Dedifferentiated amniotic fluid mesenchymal stem cell (primary cell): ENCODE measurements around the gene PPDPF.

Source experiments
- DNase-seq: peaks from one replicate; pipeline ENCODE4 v3.0.0-alpha.2; 2016; ENCODE audit errors: extremely low spot score

Gene PPDPF

GRCh38 chr20:63487781-63488241 lies 32.8 kb upstream of the PPDPF start:
- DNase-seq, result no peak

- no peak for DNase-seq
Observed at GRCh38 chr20:63488315-63489251, 32.0 kb upstream of the PPDPF start.

- no peak for DNase-seq
Observed at GRCh38 chr20:63490416-63490815, 30.1 kb upstream of the PPDPF start.

- no peak for DNase-seq
Observed at GRCh38 chr20:63491078-63491477, 29.5 kb upstream of the PPDPF start.

GRCh38 chr20:63491635-63492230 lies 28.8 kb upstream of the PPDPF start:
- DNase-seq, result no peak

- no peak for DNase-seq
Observed at GRCh38 chr20:63492518-63492917, 28.0 kb upstream of the PPDPF start.

- no peak for DNase-seq
Observed at GRCh38 chr20:63492982-63493381, 27.6 kb upstream of the PPDPF start.

GRCh38 chr20:63493563-63494020 lies 27.0 kb upstream of the PPDPF start:
- no peak for DNase-seq

- DNase-seq, result no peak
Observed at GRCh38 chr20:63494084-63494419, 26.5 kb upstream of the PPDPF start.

- DNase-seq, result no peak
Observed at GRCh38 chr20:63494420-63495166, 26.0 kb upstream of the PPDPF start.

GRCh38 chr20:63495167-63495720 lies 25.3 kb upstream of the PPDPF start:
- DNase-seq, result no peak

GRCh38 chr20:63495741-63496595 lies 24.6 kb upstream of the PPDPF start:
- DNase-seq, result peak; percentile 19

GRCh38 chr20:63496596-63497120 lies 23.9 kb upstream of the PPDPF start:
- no peak for DNase-seq

- DNase-seq, result no peak
Observed at GRCh38 chr20:63497138-63497945, 23.2 kb upstream of the PPDPF start.

- DNase-seq, result no peak
Observed at GRCh38 chr20:63497946-63498935, 22.3 kb upstream of the PPDPF start.

- DNase-seq, result no peak
Observed at GRCh38 chr20:63498960-63499337, 21.6 kb upstream of the PPDPF start, which contains the start of gene EEF1A2. EEF1A2 (minus strand) TSS chr20:63499083; CDS start chr20:63497763, 1,320 bp downstream.

- no peak for DNase-seq
Observed at GRCh38 chr20:63499338-63499969, 21.1 kb upstream of the PPDPF start.
